Astrocyte of the spinal cord (primary cell): Measurements from ENCODE around the gene SLC25A17.
A peak's percentile ranks its signal among the peaks of the same experiment; 100 is the strongest.

Source experiments
- DNase-seq: peaks from one replicate; pipeline ENCODE4 v3.0.0; 2011; ENCODE audit warnings: low read depth, low spot score
- H3K4me3 ChIP-seq: 2 replicates; pipeline ENCODE4 v1.5.1; 2011; ENCODE audit warnings: low read depth, mild to moderate bottlenecking, low read length, moderate library complexity
- in situ Hi-C: cut with HindIII; loops from 2 replicates; pipeline ENCODE4 v1.10.0; 2017; ENCODE audit warnings: low sequenced_read_pairs
- TF ChIP-seq, protein P1 (sequence below): IDR thresholded peaks from 2 replicates; pipeline ENCODE4 v1.5.1; 2012; ENCODE audit warnings: low read depth, mild to moderate bottlenecking, low read length, inconsistent platforms

SLC25A17 gene

DNA sequence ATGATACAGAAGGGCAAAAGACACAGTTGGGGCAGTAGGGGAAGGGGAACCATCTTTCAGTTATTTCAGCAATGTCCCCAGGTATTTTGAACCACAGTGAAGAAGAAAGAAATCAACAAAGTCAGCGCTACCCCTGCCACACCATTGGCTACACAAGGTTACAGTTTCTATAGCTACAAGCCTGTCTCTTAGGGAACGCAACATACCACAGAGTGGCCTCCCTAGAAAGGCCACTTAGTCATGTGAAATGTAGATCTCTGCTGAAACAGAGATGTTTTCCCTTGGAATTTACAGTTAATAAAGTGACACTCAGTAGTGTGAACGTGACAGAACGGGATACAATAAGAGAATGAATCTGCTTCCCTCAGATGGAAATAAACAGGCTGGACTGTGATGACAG is 85.2 kb downstream of the SLC25A17 start:
- in situ Hi-C loops: no loop called here
- TF ChIP-seq, protein P1, sequence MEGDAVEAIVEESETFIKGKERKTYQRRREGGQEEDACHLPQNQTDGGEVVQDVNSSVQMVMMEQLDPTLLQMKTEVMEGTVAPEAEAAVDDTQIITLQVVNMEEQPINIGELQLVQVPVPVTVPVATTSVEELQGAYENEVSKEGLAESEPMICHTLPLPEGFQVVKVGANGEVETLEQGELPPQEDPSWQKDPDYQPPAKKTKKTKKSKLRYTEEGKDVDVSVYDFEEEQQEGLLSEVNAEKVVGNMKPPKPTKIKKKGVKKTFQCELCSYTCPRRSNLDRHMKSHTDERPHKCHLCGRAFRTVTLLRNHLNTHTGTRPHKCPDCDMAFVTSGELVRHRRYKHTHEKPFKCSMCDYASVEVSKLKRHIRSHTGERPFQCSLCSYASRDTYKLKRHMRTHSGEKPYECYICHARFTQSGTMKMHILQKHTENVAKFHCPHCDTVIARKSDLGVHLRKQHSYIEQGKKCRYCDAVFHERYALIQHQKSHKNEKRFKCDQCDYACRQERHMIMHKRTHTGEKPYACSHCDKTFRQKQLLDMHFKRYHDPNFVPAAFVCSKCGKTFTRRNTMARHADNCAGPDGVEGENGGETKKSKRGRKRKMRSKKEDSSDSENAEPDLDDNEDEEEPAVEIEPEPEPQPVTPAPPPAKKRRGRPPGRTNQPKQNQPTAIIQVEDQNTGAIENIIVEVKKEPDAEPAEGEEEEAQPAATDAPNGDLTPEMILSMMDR: no peak
- H3K4me3 ChIP-seq: no peak overlapping the region
- no peak for DNase-seq

DNA sequence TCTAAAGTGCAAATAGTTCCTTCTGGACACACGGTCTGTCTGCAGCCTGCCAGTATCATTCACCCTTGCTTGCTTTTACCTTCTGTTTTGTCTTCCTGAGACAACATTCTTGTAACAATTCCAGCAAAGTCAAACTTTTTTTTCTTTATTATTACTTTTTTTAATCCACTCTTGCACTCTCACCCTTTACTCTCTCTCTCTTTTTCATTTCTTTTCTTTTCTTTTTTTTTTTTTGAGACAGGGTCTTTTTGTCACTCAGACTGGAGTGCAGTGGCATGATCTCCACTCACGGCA is 86.2 kb downstream of the SLC25A17 start:
- DNase-seq: no peak
- TF ChIP-seq, protein P1: no peak
- no peak overlapping the region for H3K4me3 ChIP-seq
- in situ Hi-C loops: no loop called here

DNA sequence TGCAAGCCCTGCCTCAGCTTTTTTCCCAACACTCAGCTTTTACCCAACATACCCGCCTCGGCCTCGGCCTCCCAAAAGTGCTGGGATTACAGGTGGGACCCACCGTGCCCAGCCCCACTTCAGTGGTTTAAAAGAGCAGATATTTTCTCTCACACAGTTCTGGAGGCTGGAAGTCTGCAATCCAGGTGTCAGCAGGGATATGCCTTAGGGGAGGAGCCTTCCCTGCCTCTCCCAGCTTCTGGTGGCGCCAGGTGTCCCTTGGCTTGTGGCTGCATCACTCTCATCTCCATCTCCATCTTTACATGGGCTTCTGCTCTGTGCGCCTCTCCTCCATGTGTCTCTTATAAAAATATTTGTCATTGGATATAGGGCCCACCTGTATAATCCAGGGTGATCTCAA is 89.9 kb downstream of the SLC25A17 start:
- in situ Hi-C loops: no loop called here
- no peak overlapping the region for H3K4me3 ChIP-seq
- TF ChIP-seq, protein P1: no peak
- DNase-seq: no peak

DNA sequence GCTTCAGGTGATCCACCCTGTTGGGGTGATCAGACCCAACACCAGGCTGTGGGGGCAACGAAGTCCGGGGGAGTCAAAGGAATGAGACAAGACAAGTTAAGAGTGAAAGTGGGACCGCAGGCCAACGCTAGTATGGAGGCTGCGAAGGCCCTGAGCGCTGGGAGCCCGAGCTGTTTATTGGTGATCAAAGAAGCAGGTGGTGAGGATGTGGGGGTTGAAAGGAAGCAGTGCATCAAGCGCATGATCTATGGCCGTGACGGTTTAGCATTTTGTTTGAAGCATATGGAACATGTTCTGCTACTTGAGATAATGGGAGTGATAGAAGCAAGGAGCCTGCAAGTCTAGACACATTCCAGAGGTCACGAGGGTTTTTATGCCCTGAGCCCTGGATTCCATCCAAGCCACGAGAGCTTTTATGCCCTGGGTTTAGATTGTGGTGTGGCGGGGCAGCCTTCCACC is 90.4 kb downstream of the SLC25A17 start:
- peak; percentile 15 for DNase-seq
- TF ChIP-seq, protein P1: no peak
- no peak overlapping the region for H3K4me3 ChIP-seq
- in situ Hi-C loops: no loop called here

DNA sequence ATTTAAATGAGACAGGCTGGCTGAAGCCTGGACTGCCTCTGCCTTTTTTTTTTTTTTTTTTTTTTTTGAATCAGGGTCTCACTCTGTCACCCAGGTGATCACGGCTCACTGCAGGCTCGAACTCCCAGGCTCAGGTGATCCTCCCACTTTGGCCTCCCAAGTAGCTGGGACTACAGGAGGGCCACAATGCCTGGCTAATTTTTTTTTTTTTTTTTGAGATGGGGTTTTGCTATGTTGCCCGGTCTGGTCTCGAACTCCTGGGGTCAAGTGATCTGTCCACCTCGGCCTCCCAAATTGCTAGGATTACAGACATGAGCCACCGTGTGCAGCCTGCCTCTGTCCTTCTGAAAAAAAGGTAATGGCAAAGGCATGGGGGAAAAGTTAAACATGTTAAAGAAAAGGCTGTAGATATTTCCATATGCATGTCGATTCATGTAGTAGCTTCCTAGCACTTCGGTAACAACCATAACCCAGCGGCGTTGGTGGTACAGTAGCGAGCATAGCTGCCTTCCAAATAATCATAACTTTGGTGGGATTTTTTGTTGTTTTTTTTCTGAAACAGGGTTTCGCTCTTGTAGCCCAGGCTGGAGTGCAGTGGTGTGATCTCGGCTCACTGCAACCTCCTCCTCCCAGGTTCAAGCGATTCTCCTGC is 91.1 kb downstream of the SLC25A17 start:
- no peak overlapping the region for H3K4me3 ChIP-seq
- in situ Hi-C loops: no loop called here

DNA sequence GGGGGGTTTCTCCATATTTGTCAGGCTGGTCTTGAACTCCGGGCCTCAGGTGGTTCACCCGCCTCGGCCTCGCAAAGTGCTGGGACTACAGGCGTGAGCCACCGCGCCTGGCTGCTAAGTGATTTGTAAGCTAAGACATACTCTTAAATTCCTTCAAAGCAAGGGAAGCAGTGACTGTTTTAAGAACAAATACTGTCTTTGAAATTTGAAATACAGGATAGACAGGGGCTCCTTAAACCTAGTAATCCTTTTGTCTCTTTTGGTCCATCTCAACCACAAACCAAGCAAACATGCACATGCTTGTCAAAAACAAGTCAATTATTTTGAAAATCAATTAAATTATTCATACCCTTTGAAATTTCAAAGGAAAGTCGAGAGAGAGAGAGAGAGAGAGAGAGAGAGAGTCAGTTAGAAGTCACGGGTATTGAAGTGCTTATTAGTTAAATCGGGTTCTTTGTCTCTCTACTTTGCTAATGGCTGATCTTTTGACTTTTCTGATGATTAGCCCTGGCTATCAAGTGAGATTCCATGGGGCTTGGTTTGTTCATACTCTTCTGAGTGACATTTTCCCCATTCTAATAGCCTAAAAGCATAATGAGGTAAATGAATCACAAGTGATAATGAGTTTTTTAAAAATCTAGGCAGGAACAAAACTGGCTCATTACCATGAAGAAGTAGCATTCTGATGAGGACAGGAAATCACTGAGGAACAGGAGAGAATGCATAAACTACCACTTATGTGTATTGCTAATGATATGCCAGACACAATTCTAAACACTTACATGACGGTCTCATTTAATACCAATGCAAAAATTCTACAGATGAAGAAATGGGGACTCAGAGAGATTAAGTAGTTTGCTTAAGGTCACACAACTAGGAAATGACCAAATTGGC is 91.8 kb downstream of the SLC25A17 start:
- in situ Hi-C loops: no loop called here
- DNase-seq: no peak
- TF ChIP-seq, protein P1: no peak
- H3K4me3 ChIP-seq: no peak overlapping the region

More for the DNA sequence above, 91.1 kb downstream of the SLC25A17 start:
- TF ChIP-seq, protein P1: no peak
- DNase-seq: no peak
